WTC11 (cell line): ENCODE data around the gene CXCR1. TPM values are rescaled to one million over a fixed set of nuclear protein-coding genes. Genes with fewer than 3 reads are reported as not detected.

ENCODE experiments used
- ATAC-seq: fragments of 200-7000 bp; cut with Tn5 transposase; 2 replicates; pipeline ENCODE4 v1.10.0; 2021; ENCODE audit warnings: mild to moderate bottlenecking, moderate library complexity
- CTCF ChIA-PET: fragments of 300-600 bp; sonication (Branson Sonifier 250); formaldehyde crosslinking; loops from one replicate; lab custom pipeline; 2021; ENCODE audit warnings: antibody characterized with exemption; lab: Charles Lee
- POLR2A ChIA-PET: fragments of 350-600 bp; sonication (Branson Sonifier 250); formaldehyde crosslinking; loops from one replicate; lab custom pipeline; 2021; ENCODE audit warnings: antibody characterized with exemption; lab: Charles Lee
- DNase-seq: peaks from one replicate; pipeline ENCODE4 v3.0.0; 2021; ENCODE audit warnings: low spot score
- H3K27ac Mint-ChIP-seq: 2 replicates; pipeline ENCODE4 v1.8.0; 2021; ENCODE audit warnings: mixed read lengths
- H3K27me3 Mint-ChIP-seq: 2 replicates; pipeline ENCODE4 v1.8.0; 2021; ENCODE audit warnings: low read depth, mild to moderate bottlenecking, moderate library complexity, mixed read lengths
- H3K36me3 Mint-ChIP-seq: 2 replicates; pipeline ENCODE4 v1.8.0; 2021; ENCODE audit warnings: mixed read lengths
- H3K4me1 Mint-ChIP-seq: 2 replicates; pipeline ENCODE4 v1.8.0; 2022; ENCODE audit warnings: mixed read lengths
- H3K4me3 Mint-ChIP-seq: 2 replicates; pipeline ENCODE4 v1.8.0; 2021; ENCODE audit warnings: mild to moderate bottlenecking, moderate library complexity, mixed read lengths
- H3K9me3 Mint-ChIP-seq: 2 replicates; pipeline ENCODE4 v1.8.0; 2021; ENCODE audit warnings: mixed read lengths
- AFF4 ChIP-seq: sonication (generic); formaldehyde crosslinking; IDR thresholded peaks from 2 replicates; pipeline ENCODE4 v1.8.1; 2023; ENCODE audit warnings: mild to moderate bottlenecking, missing genetic modification reagents, borderline replicate concordance
- ATF1 ChIP-seq: sonication (generic); formaldehyde crosslinking; IDR thresholded peaks from 2 replicates; pipeline ENCODE4 v1.8.1; 2023; ENCODE audit warnings: mild to moderate bottlenecking, moderate library complexity, missing genetic modification reagents
- ATF6 ChIP-seq: sonication (generic); formaldehyde crosslinking; IDR thresholded peaks from 2 replicates; pipeline ENCODE4 v1.8.1; 2023; ENCODE audit warnings: mild to moderate bottlenecking, missing genetic modification reagents
- CREM ChIP-seq: sonication (generic); formaldehyde crosslinking; IDR thresholded peaks from 2 replicates; pipeline ENCODE4 v1.8.1; 2022; ENCODE audit warnings: mild to moderate bottlenecking, missing genetic modification reagents, moderate library complexity
- CTCF ChIP-seq: fragments of 200-600 bp; IDR thresholded peaks from 2 replicates; pipeline ENCODE4 v1.8.0; 2022; ENCODE audit warnings: antibody characterized with exemption
- E2F5 ChIP-seq: sonication (generic); formaldehyde crosslinking; IDR thresholded peaks from 2 replicates; pipeline ENCODE4 v1.8.1; 2022; ENCODE audit warnings: mild to moderate bottlenecking, moderate library complexity, missing genetic modification reagents
- ELF4 ChIP-seq: sonication (generic); formaldehyde crosslinking; IDR thresholded peaks from 2 replicates; pipeline ENCODE4 v1.8.1; 2022; ENCODE audit warnings: low read depth, mild to moderate bottlenecking, moderate library complexity, missing genetic modification reagents
- EMX1 ChIP-seq: fragments of 250-450 bp; sonication (Bioruptor Pico); IDR thresholded peaks from 2 replicates; pipeline ENCODE4 v1.8.0; 2021; ENCODE audit warnings: mild to moderate bottlenecking
- IRF2 ChIP-seq: sonication (generic); formaldehyde crosslinking; IDR thresholded peaks from 2 replicates; pipeline ENCODE4 v1.8.0; 2022; ENCODE audit warnings: low read depth, missing genetic modification reagents, borderline replicate concordance
- MAX ChIP-seq: sonication (generic); formaldehyde crosslinking; IDR thresholded peaks from 2 replicates; pipeline ENCODE4 v1.8.0; 2022; ENCODE audit warnings: mild to moderate bottlenecking, missing genetic modification reagents
- NFATC4 ChIP-seq: fragments of 250-450 bp; sonication (Bioruptor Pico); IDR thresholded peaks from 2 replicates; pipeline ENCODE4 v1.9.0; 2021; ENCODE audit warnings: mild to moderate bottlenecking
- NR1H2 ChIP-seq: sonication (generic); formaldehyde crosslinking; IDR thresholded peaks from 2 replicates; pipeline ENCODE4 v1.9.0; 2021; ENCODE audit warnings: mild to moderate bottlenecking, moderate library complexity, missing genetic modification reagents
- OVOL2 ChIP-seq: fragments of 250-450 bp; sonication (Bioruptor Pico); IDR thresholded peaks from 2 replicates; pipeline ENCODE4 v1.9.0; 2021; ENCODE audit warnings: mild to moderate bottlenecking, borderline replicate concordance
- PREB ChIP-seq: sonication (generic); formaldehyde crosslinking; IDR thresholded peaks from 2 replicates; pipeline ENCODE4 v1.8.1; 2022; ENCODE audit warnings: mild to moderate bottlenecking, missing genetic modification reagents, moderate library complexity, borderline replicate concordance
- SMAD4 ChIP-seq: sonication (generic); formaldehyde crosslinking; IDR thresholded peaks from 2 replicates; pipeline ENCODE4 v1.8.0; 2022; ENCODE audit warnings: mild to moderate bottlenecking, missing genetic modification reagents
- ZBTB21 ChIP-seq: sonication (generic); formaldehyde crosslinking; IDR thresholded peaks from 2 replicates; pipeline ENCODE4 v1.8.1; 2023; ENCODE audit warnings: mild to moderate bottlenecking, missing genetic modification reagents, borderline replicate concordance
- ZBTB43 ChIP-seq: sonication (generic); formaldehyde crosslinking; IDR thresholded peaks from 2 replicates; pipeline ENCODE4 v1.8.1; 2023; ENCODE audit warnings: mild to moderate bottlenecking, missing genetic modification reagents
- ZNF121 ChIP-seq: sonication (generic); formaldehyde crosslinking; IDR thresholded peaks from 2 replicates; pipeline ENCODE4 v1.8.0; 2023; ENCODE audit warnings: missing genetic modification reagents
- ZNF263 ChIP-seq: sonication (generic); formaldehyde crosslinking; IDR thresholded peaks from 2 replicates; pipeline ENCODE4 v1.8.1; 2022; ENCODE audit warnings: low read depth, mild to moderate bottlenecking, moderate library complexity, missing genetic modification reagents
- total RNA-seq: library from RNA; stranded (reverse); gene quantifications from 3 replicates; pipeline ENCODE4 v1.2.3, GENCODE V29; 2021

The CXCR1 gene
- total RNA-seq, 1 experiment from 2014 or later = not detected

- POLR2A ChIA-PET = interaction anchor here (0.5 kb wide), 1 partner anchor 13 kb away, joined by 3 read pairs; no protein-coding TSS in a partner anchor
- no peak for DNase-seq
- Mint-ChIP-seq H3K9me3 (no peaks in the 10 kb centered on the region; the same call in 1 of the 2 replicates), H3K27ac (no peak overlapping the region), H3K36me3 (no peaks in the 10 kb centered on the region), H3K4me3 (no peak overlapping the region), H3K27me3 (peaks cover 3% of the 10 kb centered on the region; the same call in 1 of the 2 replicates), H3K4me1 (peaks cover 13% of the 10 kb centered on the region)
- CTCF ChIA-PET = no interaction called here
- no peak for ATAC-seq
- TF ChIP-seq NFATC4 (CRISPR knock-in tag) = no peak
- TF ChIP-seq ZBTB21 (CRISPR knock-in tag) = no peak
- no peak for TF ChIP-seq ZNF121 (CRISPR knock-in tag)
- TF ChIP-seq CREM = no peak
- no peak for TF ChIP-seq NR1H2 (CRISPR knock-in tag)
- no peak for TF ChIP-seq SMAD4 (CRISPR knock-in tag)
- no peak for TF ChIP-seq OVOL2 (CRISPR knock-in tag)
- no peak for TF ChIP-seq ELF4 (CRISPR knock-in tag)
- no peak for TF ChIP-seq ZNF263 (CRISPR knock-in tag)
- TF ChIP-seq MAX = no peak
Observed at GRCh38 chr2:218130377-218130776, 36.4 kb downstream of the CXCR1 start.

- no peak overlapping the region for H3K4me3 Mint-ChIP-seq
- TF ChIP-seq ATF6 (CRISPR knock-in tag) = no peak
- no peak for TF ChIP-seq IRF2
- no peaks in the 10 kb centered on the region for H3K36me3 Mint-ChIP-seq
Observed at GRCh38 chr2:218129458-218130135, 37.2 kb downstream of the CXCR1 start.

GRCh38 chr2:218128781-218129457 lies 37.8 kb downstream of the CXCR1 start:
- Mint-ChIP-seq H3K36me3 (no peaks in the 10 kb centered on the region), H3K4me1 (peaks cover 18% of the 10 kb centered on the region), H3K27ac (no peak overlapping the region), H3K4me3 (no peak overlapping the region), H3K9me3 (no peaks in the 10 kb centered on the region; the same call in 1 of the 2 replicates), H3K27me3 (peaks cover 3% of the 10 kb centered on the region; the same call in 1 of the 2 replicates)
- DNase-seq (no peak), ATAC-seq (no peak)
- POLR2A ChIA-PET = no interaction called here
- CTCF ChIA-PET = no interaction called here
- TF ChIP-seq PREB (CRISPR knock-in tag) (no peak), ZBTB43 (no peak), ATF1 (no peak), NFATC4 (CRISPR knock-in tag) (no peak), EMX1 (CRISPR knock-in tag) (no peak), E2F5 (CRISPR knock-in tag) (no peak), CTCF (no peak), AFF4 (CRISPR knock-in tag) (no peak)

More at GRCh38 chr2:218129458-218130135, 37.2 kb downstream of the CXCR1 start:
- Mint-ChIP-seq H3K27me3 (peaks cover 3% of the 10 kb centered on the region; the same call in 1 of the 2 replicates), H3K4me1 (peaks cover 18% of the 10 kb centered on the region), H3K9me3 (no peaks in the 10 kb centered on the region; the same call in 1 of the 2 replicates), H3K27ac (no peak overlapping the region)
- DNase-seq (no peak), ATAC-seq (no peak)
- ChIA-PET CTCF (no interaction called here), POLR2A (no interaction called here)
